Measurements from ENCODE around the gene CC2D1A.

The CC2D1A gene

DNA sequence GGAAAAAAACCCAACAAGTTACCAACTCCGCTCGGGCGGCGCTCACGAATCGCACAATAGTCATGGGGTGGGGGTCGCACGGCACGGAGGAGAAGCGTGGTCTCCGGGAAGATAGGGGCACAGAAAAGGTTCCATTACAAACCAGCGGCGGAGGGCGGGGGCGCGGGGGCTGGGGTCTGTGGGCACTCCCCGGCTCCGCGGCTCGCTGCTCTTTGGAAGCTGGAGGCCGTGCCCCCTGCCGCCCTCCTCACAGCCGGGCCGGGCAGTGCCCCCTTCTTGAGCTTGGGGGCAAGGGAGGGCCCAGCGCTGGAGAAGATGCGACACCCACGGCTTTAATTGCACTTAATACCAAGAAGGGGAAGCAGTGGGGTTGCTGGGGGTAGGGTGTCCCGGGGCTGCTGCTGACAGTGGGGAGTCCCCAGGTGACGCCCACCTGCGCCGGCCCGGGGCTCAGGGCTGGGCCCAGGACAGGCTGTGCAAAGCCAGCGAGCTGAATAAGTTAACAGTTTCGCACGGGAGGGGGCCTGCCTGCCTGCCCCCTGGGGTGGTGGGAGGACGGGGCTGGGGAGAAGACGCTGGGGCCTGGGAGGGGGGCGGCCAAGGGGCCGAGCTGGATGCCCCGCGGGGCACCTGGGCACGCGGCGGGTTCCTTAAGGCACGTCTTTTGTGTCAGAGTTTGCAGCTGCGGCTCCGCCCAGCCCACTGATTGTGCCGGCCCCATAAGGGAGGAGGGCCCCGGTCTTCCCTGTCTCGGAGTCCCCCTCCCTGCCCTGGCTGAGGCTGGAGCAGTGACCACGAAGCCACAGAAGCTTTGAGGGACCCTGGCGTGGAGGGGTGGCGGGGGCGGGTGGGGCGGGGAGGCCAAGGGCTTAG is 56.1 kb downstream of the CC2D1A start:
- no peak overlapping the region for H2BK120ac ChIP-seq (ENCODE audit: low read depth, low read length)
- WGBS: 65% methylated on average over 47 of the region's 55 CpGs

GRCh38 chr19:13962699-13963602 is 57.0 kb downstream of the CC2D1A start:
- no peak overlapping the region for H3K4ac ChIP-seq (ENCODE audit: low read depth in 1 of 2, low read length in 2 of 2)
- no peak overlapping the region for H2AK5ac ChIP-seq (ENCODE audit: low read length, severe bottlenecking)
- no peak overlapping the region for H2BK15ac ChIP-seq (ENCODE audit: low read depth, poor library complexity, severe bottlenecking)
- H3K9ac ChIP-seq (ENCODE audit: low read length): no peak overlapping the region
- no peak overlapping the region for H2BK5ac ChIP-seq (ENCODE audit: low read depth, low read length, poor library complexity, severe bottlenecking)
- H3K4me2 ChIP-seq (ENCODE audit: low read length, poor library complexity, severe bottlenecking): peak overlapping the region; percentile 7
- H3K9me3 ChIP-seq (ENCODE audit: control insufficient read depth, low read length): no peaks in the 10 kb centered on the region
- no peak overlapping the region for H4K91ac ChIP-seq (ENCODE audit: low read length)
- H2BK120ac ChIP-seq (ENCODE audit: low read depth, low read length): no peak overlapping the region
- no peaks in the 10 kb centered on the region for H3K27me3 ChIP-seq (ENCODE audit: control insufficient read depth in 1 of 2, insufficient read depth in 1 of 2, low read length in 2 of 2)
- H2AFZ ChIP-seq (ENCODE audit: low read depth, low read length): no peak overlapping the region
- no peak overlapping the region for H4K8ac ChIP-seq (ENCODE audit: low read length)
- peak overlapping the region; percentile 19 to 42 for H3K18ac ChIP-seq (ENCODE audit: low read depth in 1 of 2, low read length in 2 of 2)
- no peak overlapping the region for H3K14ac ChIP-seq (ENCODE audit: low read length in 2 of 2)
- no peak for DNase-seq
- H3K36me3 ChIP-seq (ENCODE audit: control insufficient read depth in 1 of 2, insufficient read depth in 2 of 2, low read depth in 1 of 2, low read length in 2 of 2): peaks cover 50 to 88% of the 10 kb centered on the region in 2 experiments
- peaks cover 15% of the 10 kb centered on the region for H3K79me1 ChIP-seq (replicated peaks; ENCODE audit: low read length, poor library complexity, severe bottlenecking)
- H3K4me3 ChIP-seq (ENCODE audit: insufficient read depth in 1 of 2, low read depth in 1 of 2, low read length in 2 of 2): peak overlapping the region in 1 of 2 experiments; percentile 2
- WGBS: 69% methylated on average over 69 of the region's 89 CpGs
- H3K27ac ChIP-seq (ENCODE audit: low read length, poor library complexity, severe bottlenecking): no peak overlapping the region
- no peak overlapping the region for H3K23ac ChIP-seq (ENCODE audit: low read length in 2 of 2)
- peaks cover 29% of the 10 kb centered on the region for H3K4me1 ChIP-seq (ENCODE audit: control insufficient read depth, insufficient read depth, low read depth, low read length)
- no peak overlapping the region for H2BK12ac ChIP-seq (ENCODE audit: low read length in 2 of 2)

More for the DNA sequence above, 56.1 kb downstream of the CC2D1A start:
- Histone ChIP-seq H3K4me2 (ENCODE audit: low read length, poor library complexity, severe bottlenecking) (peak overlapping the region; percentile 49), H2BK12ac (ENCODE audit: low read length in 2 of 2) (no peak overlapping the region), H3K4ac (ENCODE audit: low read depth in 1 of 2, low read length in 2 of 2) (no peak overlapping the region), H3K9ac (ENCODE audit: low read length) (no peak overlapping the region), H3K4me3 (ENCODE audit: insufficient read depth in 1 of 2, low read depth in 1 of 2, low read length in 2 of 2) (no peak overlapping the region), H2AK5ac (ENCODE audit: low read length, severe bottlenecking) (no peak overlapping the region), H2BK15ac (ENCODE audit: low read depth, poor library complexity, severe bottlenecking) (no peak overlapping the region), H3K9me3 (ENCODE audit: control insufficient read depth, low read length) (no peaks in the 10 kb centered on the region), H3K14ac (ENCODE audit: low read length in 2 of 2) (no peak overlapping the region), H3K18ac (ENCODE audit: low read depth in 1 of 2, low read length in 2 of 2) (no peak overlapping the region), H2BK5ac (ENCODE audit: low read depth, low read length, poor library complexity, severe bottlenecking) (no peak overlapping the region), H3K27me3 (ENCODE audit: control insufficient read depth in 1 of 2, insufficient read depth in 1 of 2, low read length in 2 of 2) (no peaks in the 10 kb centered on the region), H3K23ac (ENCODE audit: low read length in 2 of 2) (no peak overlapping the region), H3K4me1 (ENCODE audit: control insufficient read depth, insufficient read depth, low read depth, low read length) (peaks cover 29% of the 10 kb centered on the region), H4K91ac (ENCODE audit: low read length) (no peak overlapping the region), H3K27ac (ENCODE audit: low read length, poor library complexity, severe bottlenecking) (no peak overlapping the region), H3K79me1 (replicated peaks; ENCODE audit: low read length, poor library complexity, severe bottlenecking) (peaks cover 20% of the 10 kb centered on the region), H2AFZ (ENCODE audit: low read depth, low read length) (no peak overlapping the region), H3K36me3 (ENCODE audit: control insufficient read depth in 1 of 2, insufficient read depth in 2 of 2, low read depth in 1 of 2, low read length in 2 of 2) (peaks cover 52 to 86% of the 10 kb centered on the region in 2 experiments), H4K8ac (ENCODE audit: low read length) (no peak overlapping the region)
- DNase-seq: peak; percentile 24

DNA sequence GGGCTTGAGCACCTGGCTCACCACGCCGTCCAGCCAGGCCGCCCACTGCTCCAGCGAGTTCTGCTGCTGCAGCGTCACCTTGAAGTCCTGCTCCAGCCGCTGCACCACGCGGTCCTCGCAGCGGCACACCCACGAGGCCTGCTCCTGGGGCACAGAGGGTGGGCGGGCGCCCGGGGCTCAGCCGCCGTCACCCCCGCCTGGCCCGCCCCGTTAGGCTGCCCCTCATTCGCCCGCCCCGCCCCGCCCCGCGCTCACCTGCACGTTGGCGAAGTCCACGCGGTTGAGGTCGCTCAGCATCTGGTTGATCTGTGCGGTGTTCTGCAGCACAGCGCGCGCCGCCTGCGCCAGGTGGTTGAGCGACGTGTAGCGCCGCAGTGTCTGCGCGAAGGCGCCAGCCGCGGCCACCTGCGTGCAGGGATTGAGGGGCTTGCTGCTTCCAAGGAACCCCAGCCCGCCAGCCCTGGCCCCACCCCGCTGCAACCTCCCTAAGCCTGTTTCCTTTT is 57.7 kb downstream of the CC2D1A start:
- Histone ChIP-seq H2BK120ac (ENCODE audit: low read depth, low read length) (no peak overlapping the region), H3K14ac (ENCODE audit: low read length in 2 of 2) (no peak overlapping the region), H3K79me1 (replicated peaks; ENCODE audit: low read length, poor library complexity, severe bottlenecking) (peaks cover 10% of the 10 kb centered on the region), H3K4me3 (ENCODE audit: insufficient read depth in 1 of 2, low read depth in 1 of 2, low read length in 2 of 2) (no peak overlapping the region), H4K8ac (ENCODE audit: low read length) (no peak overlapping the region), H3K18ac (ENCODE audit: low read depth in 1 of 2, low read length in 2 of 2) (no peak overlapping the region), H3K4ac (ENCODE audit: low read depth in 1 of 2, low read length in 2 of 2) (no peak overlapping the region), H3K23ac (ENCODE audit: low read length in 2 of 2) (no peak overlapping the region), H2BK15ac (ENCODE audit: low read depth, poor library complexity, severe bottlenecking) (no peak overlapping the region), H3K36me3 (ENCODE audit: control insufficient read depth in 1 of 2, insufficient read depth in 2 of 2, low read depth in 1 of 2, low read length in 2 of 2) (peaks cover 50 to 87% of the 10 kb centered on the region in 2 experiments), H3K4me2 (ENCODE audit: low read length, poor library complexity, severe bottlenecking) (no peak overlapping the region), H3K9ac (ENCODE audit: low read length) (no peak overlapping the region), H3K4me1 (ENCODE audit: control insufficient read depth, insufficient read depth, low read depth, low read length) (peaks cover 29% of the 10 kb centered on the region), H2BK5ac (ENCODE audit: low read depth, low read length, poor library complexity, severe bottlenecking) (no peak overlapping the region), H2AK5ac (ENCODE audit: low read length, severe bottlenecking) (no peak overlapping the region), H4K91ac (ENCODE audit: low read length) (no peak overlapping the region), H2AFZ (ENCODE audit: low read depth, low read length) (no peak overlapping the region), H3K27ac (ENCODE audit: low read length, poor library complexity, severe bottlenecking) (no peak overlapping the region), H3K27me3 (ENCODE audit: control insufficient read depth in 1 of 2, insufficient read depth in 1 of 2, low read length in 2 of 2) (no peaks in the 10 kb centered on the region), H2BK12ac (ENCODE audit: low read length in 2 of 2) (no peak overlapping the region), H3K9me3 (ENCODE audit: control insufficient read depth, low read length) (no peaks in the 10 kb centered on the region)
- no peak for DNase-seq
- 89% methylated on average over 48 of the region's 48 CpGs for WGBS

GRCh38 chr19:13964776-13965175 is 58.8 kb downstream of the CC2D1A start:
- Histone ChIP-seq H3K27ac (ENCODE audit: low read length, poor library complexity, severe bottlenecking) (no peak overlapping the region), H3K9me3 (ENCODE audit: control insufficient read depth, low read length) (no peaks in the 10 kb centered on the region), H2BK5ac (ENCODE audit: low read depth, low read length, poor library complexity, severe bottlenecking) (no peak overlapping the region), H3K14ac (ENCODE audit: low read length in 2 of 2) (no peak overlapping the region), H2BK120ac (ENCODE audit: low read depth, low read length) (no peak overlapping the region), H2BK12ac (ENCODE audit: low read length in 2 of 2) (no peak overlapping the region), H3K4me1 (ENCODE audit: control insufficient read depth, insufficient read depth, low read depth, low read length) (peaks cover 29% of the 10 kb centered on the region), H4K8ac (ENCODE audit: low read length) (no peak overlapping the region), H2AK5ac (ENCODE audit: low read length, severe bottlenecking) (no peak overlapping the region), H3K36me3 (ENCODE audit: control insufficient read depth in 1 of 2, insufficient read depth in 2 of 2, low read depth in 1 of 2, low read length in 2 of 2) (peaks cover 47 to 87% of the 10 kb centered on the region in 2 experiments), H3K23ac (ENCODE audit: low read length in 2 of 2) (no peak overlapping the region), H3K4me2 (ENCODE audit: low read length, poor library complexity, severe bottlenecking) (no peak overlapping the region), H2AFZ (ENCODE audit: low read depth, low read length) (no peak overlapping the region), H3K4me3 (ENCODE audit: insufficient read depth in 1 of 2, low read depth in 1 of 2, low read length in 2 of 2) (no peak overlapping the region), H3K18ac (ENCODE audit: low read depth in 1 of 2, low read length in 2 of 2) (no peak overlapping the region), H3K27me3 (ENCODE audit: control insufficient read depth in 1 of 2, insufficient read depth in 1 of 2, low read length in 2 of 2) (no peaks in the 10 kb centered on the region), H3K79me1 (replicated peaks; ENCODE audit: low read length, poor library complexity, severe bottlenecking) (peaks cover 3% of the 10 kb centered on the region), H2BK15ac (ENCODE audit: low read depth, poor library complexity, severe bottlenecking) (no peak overlapping the region), H4K91ac (ENCODE audit: low read length) (no peak overlapping the region), H3K4ac (ENCODE audit: low read depth in 1 of 2, low read length in 2 of 2) (no peak overlapping the region), H3K9ac (ENCODE audit: low read length) (no peak overlapping the region)
- DNase-seq: peak; percentile 42
- 78% methylated on average over 3 of the region's 5 CpGs for WGBS

Measured in mesenchymal stem cell (in vitro differentiated cells and primary cell).